Measurements from ENCODE around the gene NCOR1. TPM values are rescaled to one million over a fixed set of nuclear protein-coding genes. Genes with fewer than 3 reads are reported as not detected.

NCOR1 gene
- total and polyA plus RNA-seq, 2 of the 8 experiments (the other 6 are each of a cell fraction or from before 2014, with no cell fraction given), result 65.4 to 142 TPM

DNA sequence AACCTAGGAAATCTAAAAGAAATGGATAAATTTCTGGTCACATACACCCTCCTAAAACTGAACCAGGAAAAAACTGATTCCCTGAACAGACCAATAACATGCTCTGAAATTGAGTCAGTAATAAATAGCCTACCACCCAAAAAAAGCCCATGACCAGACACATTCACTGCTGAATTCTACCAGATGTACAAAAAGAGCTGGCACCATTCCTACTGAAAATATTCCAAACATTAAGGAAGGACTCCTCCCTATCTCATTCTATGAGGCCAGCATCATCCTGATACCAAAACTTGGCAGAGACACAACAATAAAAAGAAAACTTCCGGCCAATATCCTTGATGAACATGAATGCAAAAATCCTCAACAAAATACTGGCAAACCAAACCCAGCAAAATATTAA lies 162.8 kb downstream of the NCOR1 start (continued):
- TF ChIP-seq, protein P1, sequence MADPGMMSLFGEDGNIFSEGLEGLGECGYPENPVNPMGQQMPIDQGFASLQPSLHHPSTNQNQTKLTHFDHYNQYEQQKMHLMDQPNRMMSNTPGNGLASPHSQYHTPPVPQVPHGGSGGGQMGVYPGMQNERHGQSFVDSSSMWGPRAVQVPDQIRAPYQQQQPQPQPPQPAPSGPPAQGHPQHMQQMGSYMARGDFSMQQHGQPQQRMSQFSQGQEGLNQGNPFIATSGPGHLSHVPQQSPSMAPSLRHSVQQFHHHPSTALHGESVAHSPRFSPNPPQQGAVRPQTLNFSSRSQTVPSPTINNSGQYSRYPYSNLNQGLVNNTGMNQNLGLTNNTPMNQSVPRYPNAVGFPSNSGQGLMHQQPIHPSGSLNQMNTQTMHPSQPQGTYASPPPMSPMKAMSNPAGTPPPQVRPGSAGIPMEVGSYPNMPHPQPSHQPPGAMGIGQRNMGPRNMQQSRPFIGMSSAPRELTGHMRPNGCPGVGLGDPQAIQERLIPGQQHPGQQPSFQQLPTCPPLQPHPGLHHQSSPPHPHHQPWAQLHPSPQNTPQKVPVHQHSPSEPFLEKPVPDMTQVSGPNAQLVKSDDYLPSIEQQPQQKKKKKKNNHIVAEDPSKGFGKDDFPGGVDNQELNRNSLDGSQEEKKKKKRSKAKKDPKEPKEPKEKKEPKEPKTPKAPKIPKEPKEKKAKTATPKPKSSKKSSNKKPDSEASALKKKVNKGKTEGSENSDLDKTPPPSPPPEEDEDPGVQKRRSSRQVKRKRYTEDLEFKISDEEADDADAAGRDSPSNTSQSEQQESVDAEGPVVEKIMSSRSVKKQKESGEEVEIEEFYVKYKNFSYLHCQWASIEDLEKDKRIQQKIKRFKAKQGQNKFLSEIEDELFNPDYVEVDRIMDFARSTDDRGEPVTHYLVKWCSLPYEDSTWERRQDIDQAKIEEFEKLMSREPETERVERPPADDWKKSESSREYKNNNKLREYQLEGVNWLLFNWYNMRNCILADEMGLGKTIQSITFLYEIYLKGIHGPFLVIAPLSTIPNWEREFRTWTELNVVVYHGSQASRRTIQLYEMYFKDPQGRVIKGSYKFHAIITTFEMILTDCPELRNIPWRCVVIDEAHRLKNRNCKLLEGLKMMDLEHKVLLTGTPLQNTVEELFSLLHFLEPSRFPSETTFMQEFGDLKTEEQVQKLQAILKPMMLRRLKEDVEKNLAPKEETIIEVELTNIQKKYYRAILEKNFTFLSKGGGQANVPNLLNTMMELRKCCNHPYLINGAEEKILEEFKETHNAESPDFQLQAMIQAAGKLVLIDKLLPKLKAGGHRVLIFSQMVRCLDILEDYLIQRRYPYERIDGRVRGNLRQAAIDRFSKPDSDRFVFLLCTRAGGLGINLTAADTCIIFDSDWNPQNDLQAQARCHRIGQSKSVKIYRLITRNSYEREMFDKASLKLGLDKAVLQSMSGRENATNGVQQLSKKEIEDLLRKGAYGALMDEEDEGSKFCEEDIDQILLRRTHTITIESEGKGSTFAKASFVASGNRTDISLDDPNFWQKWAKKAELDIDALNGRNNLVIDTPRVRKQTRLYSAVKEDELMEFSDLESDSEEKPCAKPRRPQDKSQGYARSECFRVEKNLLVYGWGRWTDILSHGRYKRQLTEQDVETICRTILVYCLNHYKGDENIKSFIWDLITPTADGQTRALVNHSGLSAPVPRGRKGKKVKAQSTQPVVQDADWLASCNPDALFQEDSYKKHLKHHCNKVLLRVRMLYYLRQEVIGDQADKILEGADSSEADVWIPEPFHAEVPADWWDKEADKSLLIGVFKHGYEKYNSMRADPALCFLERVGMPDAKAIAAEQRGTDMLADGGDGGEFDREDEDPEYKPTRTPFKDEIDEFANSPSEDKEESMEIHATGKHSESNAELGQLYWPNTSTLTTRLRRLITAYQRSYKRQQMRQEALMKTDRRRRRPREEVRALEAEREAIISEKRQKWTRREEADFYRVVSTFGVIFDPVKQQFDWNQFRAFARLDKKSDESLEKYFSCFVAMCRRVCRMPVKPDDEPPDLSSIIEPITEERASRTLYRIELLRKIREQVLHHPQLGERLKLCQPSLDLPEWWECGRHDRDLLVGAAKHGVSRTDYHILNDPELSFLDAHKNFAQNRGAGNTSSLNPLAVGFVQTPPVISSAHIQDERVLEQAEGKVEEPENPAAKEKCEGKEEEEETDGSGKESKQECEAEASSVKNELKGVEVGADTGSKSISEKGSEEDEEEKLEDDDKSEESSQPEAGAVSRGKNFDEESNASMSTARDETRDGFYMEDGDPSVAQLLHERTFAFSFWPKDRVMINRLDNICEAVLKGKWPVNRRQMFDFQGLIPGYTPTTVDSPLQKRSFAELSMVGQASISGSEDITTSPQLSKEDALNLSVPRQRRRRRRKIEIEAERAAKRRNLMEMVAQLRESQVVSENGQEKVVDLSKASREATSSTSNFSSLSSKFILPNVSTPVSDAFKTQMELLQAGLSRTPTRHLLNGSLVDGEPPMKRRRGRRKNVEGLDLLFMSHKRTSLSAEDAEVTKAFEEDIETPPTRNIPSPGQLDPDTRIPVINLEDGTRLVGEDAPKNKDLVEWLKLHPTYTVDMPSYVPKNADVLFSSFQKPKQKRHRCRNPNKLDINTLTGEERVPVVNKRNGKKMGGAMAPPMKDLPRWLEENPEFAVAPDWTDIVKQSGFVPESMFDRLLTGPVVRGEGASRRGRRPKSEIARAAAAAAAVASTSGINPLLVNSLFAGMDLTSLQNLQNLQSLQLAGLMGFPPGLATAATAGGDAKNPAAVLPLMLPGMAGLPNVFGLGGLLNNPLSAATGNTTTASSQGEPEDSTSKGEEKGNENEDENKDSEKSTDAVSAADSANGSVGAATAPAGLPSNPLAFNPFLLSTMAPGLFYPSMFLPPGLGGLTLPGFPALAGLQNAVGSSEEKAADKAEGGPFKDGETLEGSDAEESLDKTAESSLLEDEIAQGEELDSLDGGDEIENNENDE (IDR thresholded peaks at IDR 0.05; ENCODE audit: insufficient replicate concordance, low read length), result no peak
- TF ChIP-seq TEAD4 (IDR thresholded peaks at IDR 0.05; ENCODE audit: low read depth, low read length) (no peak), KDM5A (IDR thresholded peaks at IDR 0.05; ENCODE audit: low read length) (no peak), NANOG (IDR thresholded peaks at IDR 0.05; ENCODE audit: insufficient read depth, low read depth, low read length, poor library complexity, severe bottlenecking) (no peak), EGR1 (IDR thresholded peaks at IDR 0.05; ENCODE audit: borderline replicate concordance, low read depth, low read length) (no peak), EZH2 (IDR thresholded peaks at IDR 0.05; ENCODE audit: low read depth, low read length, severe bottlenecking) (no peak), SP4 (IDR thresholded peaks at IDR 0.05; ENCODE audit: low read length) (no peak), ATF2 (IDR thresholded peaks at IDR 0.05; ENCODE audit: low read length) (no peak), CBX5 (IDR thresholded peaks at IDR 0.05; ENCODE audit: low read depth, low read length) (no peak), POLR2A (IDR thresholded peaks at IDR 0.05; ENCODE audit: control extremely low read depth in 1 of 2, low read depth in 2 of 2, low read length in 2 of 2) (no peak), JUND (IDR thresholded peaks at IDR 0.05; ENCODE audit: low read length) (no peak)
